ENCODE data around the gene CASP3. TPM values are rescaled to one million over a fixed set of nuclear protein-coding genes. Genes with fewer than 3 reads are reported as not detected.
"Not testable (repeated sequence)": the region's sequence is repeated elsewhere in the genome, so short reads cannot be mapped to it uniquely, and the experiment has no call there.

Gene CASP3
- total RNA-seq, 1 experiment from 2014 or later = 13.2 TPM

DNA sequence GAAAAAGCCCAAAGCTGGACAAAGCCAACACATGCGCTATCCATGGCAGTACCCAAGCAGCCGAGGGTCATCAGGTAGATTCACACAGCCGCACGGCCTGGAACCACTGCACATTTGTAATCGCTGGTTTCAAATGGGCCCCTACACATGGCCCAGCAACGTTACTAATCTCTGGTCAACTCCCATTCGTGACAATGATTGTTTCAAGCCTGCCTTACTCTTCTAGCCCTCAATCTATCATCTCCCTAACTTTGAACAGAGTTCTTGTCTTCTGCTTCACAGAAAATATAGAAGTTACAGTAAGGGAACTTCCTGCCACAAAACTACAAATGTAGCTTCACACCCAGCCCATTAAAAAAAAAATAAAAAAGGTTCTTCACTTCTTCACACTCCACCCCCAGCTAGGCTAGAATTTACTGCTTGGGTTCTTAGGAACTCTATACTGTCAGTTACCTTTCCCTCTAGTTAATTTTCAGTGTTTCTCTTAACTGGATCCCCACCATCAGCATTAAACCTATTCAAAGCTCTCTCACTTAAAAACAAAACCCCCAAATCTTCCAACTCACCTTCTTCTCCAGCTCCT is 24.2 kb downstream of the CASP3 start:
- H3K4me1 ChIP-seq (ENCODE audit: insufficient read depth, low read length) = no peaks in the 10 kb centered on the region
- DNase-seq (no peak), ATAC-seq (no peak)
- H3K4me2 ChIP-seq (ENCODE audit: low read length) = no peak overlapping the region
- no peak overlapping the region for H3K9ac ChIP-seq (ENCODE audit: low read length)
- H4K20me1 ChIP-seq (ENCODE audit: low read length) = no peaks in the 10 kb centered on the region
- no peaks in the 10 kb centered on the region for H3K9me3 ChIP-seq (ENCODE audit: low read length)
- no peaks in the 10 kb centered on the region for H3F3A ChIP-seq (ENCODE audit: low read length, unreplicated experiment)
- H3K9me2 ChIP-seq (replicated peaks; ENCODE audit: low read length) = no peaks in the 10 kb centered on the region
- ChIA-PET POLR2A (ENCODE audit: unreplicated experiment) (interaction anchor here (0.6 kb wide), 2 partner anchors 26 to 176 kb away, joined by 3 to 4 read pairs; no protein-coding TSS in a partner anchor), CTCF (no interaction called here)
- no peak overlapping the region for H3K27ac ChIP-seq (ENCODE audit: low read length)
- no peak for TF ChIP-seq EZH2phosphoT487 (IDR thresholded peaks at IDR 0.05; ENCODE audit: borderline replicate concordance, low read length)
- TF ChIP-seq CTCF (conservative IDR thresholded peaks at IDR 0.05; ENCODE audit: low read depth, low read length) = no peak
- no peak for TF ChIP-seq EZH2 (IDR thresholded peaks at IDR 0.05; ENCODE audit: low read length, unreplicated experiment)
- no peak overlapping the region for H2AFZ ChIP-seq (ENCODE audit: low read length)
- peaks cover 2% of the 10 kb centered on the region; the same call in 1 of the 2 replicates for H3K36me3 ChIP-seq (ENCODE audit: low read depth, low read length)
- no peaks in the 10 kb centered on the region for H3K27me3 ChIP-seq (ENCODE audit: low read length)
- H3K4me3 ChIP-seq (ENCODE audit: low read length) = no peak overlapping the region
- H3K79me2 ChIP-seq (ENCODE audit: low read length) = no peaks in the 10 kb centered on the region
- intact Hi-C loops (cut with micrococcal nuclease) = no loop called here
- BruUV-seq (replicated peaks) = no TSS peak

- H3K79me2 ChIP-seq (ENCODE audit: low read length); H3K4me2 ChIP-seq (ENCODE audit: low read length); CTCF ChIA-PET; DNase-seq; H3K27ac ChIP-seq (ENCODE audit: low read length); H3K27me3 ChIP-seq (ENCODE audit: low read length); H4K20me1 ChIP-seq (ENCODE audit: low read length); ATAC-seq; H3K9me2 ChIP-seq (replicated peaks; ENCODE audit: low read length); H3K4me3 ChIP-seq (ENCODE audit: low read length); H2AFZ ChIP-seq (ENCODE audit: low read length); BruUV-seq (replicated peaks); POLR2A ChIA-PET (ENCODE audit: unreplicated experiment); H3F3A ChIP-seq (ENCODE audit: low read length, unreplicated experiment); H3K9ac ChIP-seq (ENCODE audit: low read length); H3K9me3 ChIP-seq (ENCODE audit: low read length); H3K36me3 ChIP-seq (ENCODE audit: low read depth, low read length); intact Hi-C loops (cut with micrococcal nuclease); H3K4me1 ChIP-seq (ENCODE audit: insufficient read depth, low read length): not testable (repeated sequence)
Observed at GRCh38 chr4:184624504-184624903, 24.7 kb downstream of the CASP3 start.

DNA sequence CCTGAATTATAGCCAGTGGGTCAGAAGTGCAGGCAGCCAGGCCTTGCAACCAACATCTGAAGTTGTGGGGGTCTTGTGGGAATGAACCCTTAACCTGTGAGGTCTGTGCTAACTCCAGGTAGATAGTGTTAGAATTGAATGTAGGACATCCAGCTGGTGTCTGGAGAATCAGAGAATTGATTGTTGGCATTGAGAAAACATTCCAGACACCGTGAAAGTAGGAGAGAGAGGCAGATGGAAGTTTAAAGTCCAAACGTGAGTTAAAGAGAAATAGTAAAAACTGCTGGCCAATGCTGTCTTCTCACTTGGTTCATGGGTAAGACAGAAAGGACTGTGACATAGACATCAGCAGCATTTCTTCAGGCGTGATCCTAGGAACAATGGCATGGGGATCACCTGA is 27.7 kb downstream of the CASP3 start:
- no peak overlapping the region for H3K9ac ChIP-seq (ENCODE audit: low read length)
- ChIA-PET CTCF (no interaction called here), POLR2A (ENCODE audit: unreplicated experiment) (no interaction called here)
- H2AFZ ChIP-seq (ENCODE audit: low read length) = no peak overlapping the region
- H3K4me1 ChIP-seq (ENCODE audit: insufficient read depth, low read length) = no peaks in the 10 kb centered on the region
- DNase-seq (no peak), ATAC-seq (no peak)
- no peaks in the 10 kb centered on the region for H3F3A ChIP-seq (ENCODE audit: low read length, unreplicated experiment)
- no peaks in the 10 kb centered on the region for H3K36me3 ChIP-seq (ENCODE audit: low read depth, low read length)
- intact Hi-C loops (cut with micrococcal nuclease) = no loop called here
- no peaks in the 10 kb centered on the region for H3K27me3 ChIP-seq (ENCODE audit: low read length)
- H4K20me1 ChIP-seq (ENCODE audit: low read length) = no peaks in the 10 kb centered on the region
- no peak overlapping the region for H3K4me2 ChIP-seq (ENCODE audit: low read length)
- no peaks in the 10 kb centered on the region for H3K9me3 ChIP-seq (ENCODE audit: low read length)
- no TSS peak for BruUV-seq (replicated peaks)
- no peaks in the 10 kb centered on the region for H3K9me2 ChIP-seq (replicated peaks; ENCODE audit: low read length)
- H3K79me2 ChIP-seq (ENCODE audit: low read length) = no peaks in the 10 kb centered on the region
- TF ChIP-seq EZH2phosphoT487 (IDR thresholded peaks at IDR 0.05; ENCODE audit: borderline replicate concordance, low read length) (no peak), CTCF (conservative IDR thresholded peaks at IDR 0.05; ENCODE audit: low read depth, low read length) (no peak), EZH2 (IDR thresholded peaks at IDR 0.05; ENCODE audit: low read length, unreplicated experiment) (no peak)
- no peak overlapping the region for H3K27ac ChIP-seq (ENCODE audit: low read length)
- H3K4me3 ChIP-seq (ENCODE audit: low read length) = no peak overlapping the region
